GM21528 (cell line): ENCODE data around the gene SLC15A3.
"Not testable (repeated sequence)": the region's sequence is repeated elsewhere in the genome, so short reads cannot be mapped to it uniquely, and the experiment has no call there.

Experiments
- ATAC-seq: cut with Tn5 transposase; IDR thresholded peaks from one replicate; pipeline ENCODE4 v1.9.1; 2021; ENCODE audit warnings: mild to moderate bottlenecking, moderate library complexity; ENCODE audit not compliant: unreplicated experiment, low FRiP score

SLC15A3 gene

DNA sequence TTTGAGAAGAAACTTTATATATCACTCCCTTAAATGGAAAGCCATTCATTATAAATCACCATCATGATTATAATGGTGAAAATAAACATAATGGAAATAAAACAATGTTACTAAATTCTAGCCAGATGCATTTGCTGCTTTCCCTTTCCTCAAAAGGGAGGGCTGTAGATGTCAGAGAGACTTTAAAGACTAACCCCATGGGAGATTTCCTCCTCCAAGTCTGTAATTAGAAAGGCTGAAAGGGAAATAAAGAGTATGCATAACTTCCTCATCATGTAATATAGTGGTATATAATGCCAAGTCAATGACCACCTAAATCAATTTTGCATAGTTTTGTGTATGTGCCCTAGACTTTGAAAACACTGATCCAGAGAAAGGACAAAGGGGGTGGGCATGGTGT lies 25.9 kb upstream of the SLC15A3 start:
- no peak for ATAC-seq

GRCh38 chr11:60977224-60977623 lies 25.2 kb upstream of the SLC15A3 start:
- no peak for ATAC-seq

GRCh38 chr11:60974726-60975125 lies 22.8 kb upstream of the SLC15A3 start:
- no peak for ATAC-seq

DNA sequence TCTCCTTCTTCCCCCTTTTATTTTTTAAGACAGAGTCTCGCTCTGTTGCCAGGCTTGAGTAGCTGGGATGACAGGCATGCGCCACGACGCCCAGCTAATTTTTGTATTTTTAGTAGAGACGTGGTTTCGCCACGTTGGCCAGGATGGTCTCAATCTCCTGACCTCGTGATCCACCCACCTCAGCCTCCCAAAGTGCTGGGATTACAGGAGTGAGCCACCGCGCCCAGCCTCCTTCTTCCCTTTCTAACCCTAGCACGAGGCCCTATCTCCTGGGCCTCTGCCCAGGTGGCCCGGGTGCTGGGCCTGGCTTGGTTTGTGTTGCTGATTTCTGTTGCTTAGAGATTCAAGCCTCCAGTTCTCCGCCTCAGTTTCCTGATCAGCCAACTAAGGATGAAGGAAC lies 22.3 kb upstream of the SLC15A3 start:
- ATAC-seq: not testable (repeated sequence)

GRCh38 chr11:60973699-60974098 lies 21.7 kb upstream of the SLC15A3 start:
- ATAC-seq: no peak

- no peak for ATAC-seq
These were observed 20.4 kb upstream of the SLC15A3 start for GRCh38 chr11:60972182-60973030.

GRCh38 chr11:60971520-60971919 lies 19.5 kb upstream of the SLC15A3 start, which contains the start of gene CD6:
TSS of gene CD6 (plus strand) at chr11:60971680. CDS start at chr11:60971866, 186 bp downstream.
- ATAC-seq: no peak

GRCh38 chr11:60970890-60971289 lies 18.9 kb upstream of the SLC15A3 start:
- no peak for ATAC-seq

GRCh38 chr11:60970369-60970774 lies 18.4 kb upstream of the SLC15A3 start:
- ATAC-seq: no peak

GRCh38 chr11:60968223-60968622 lies 16.2 kb upstream of the SLC15A3 start:
- ATAC-seq: no peak

- no peak for ATAC-seq
These were observed 14.9 kb upstream of the SLC15A3 start for GRCh38 chr11:60966890-60967289.

DNA sequence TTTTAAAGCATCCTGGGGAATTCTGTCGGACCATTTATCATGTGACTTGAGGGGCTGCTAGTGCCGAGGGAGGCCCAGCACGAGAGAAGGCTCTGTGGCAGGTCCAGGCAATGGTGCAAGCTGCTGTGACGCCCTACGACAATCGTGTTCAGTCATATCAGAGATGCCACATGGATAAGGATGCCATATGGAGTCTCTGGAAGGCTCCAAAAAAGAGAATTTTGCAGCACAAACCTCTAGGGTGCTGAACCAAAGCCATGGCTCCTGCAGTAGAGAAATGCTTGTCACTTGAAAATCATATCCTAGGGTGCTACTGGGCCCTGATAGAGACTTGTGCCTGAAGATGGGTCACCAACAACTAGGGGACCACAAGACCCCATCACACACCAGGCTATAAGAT lies 12.8 kb upstream of the SLC15A3 start:
- ATAC-seq: no peak

DNA sequence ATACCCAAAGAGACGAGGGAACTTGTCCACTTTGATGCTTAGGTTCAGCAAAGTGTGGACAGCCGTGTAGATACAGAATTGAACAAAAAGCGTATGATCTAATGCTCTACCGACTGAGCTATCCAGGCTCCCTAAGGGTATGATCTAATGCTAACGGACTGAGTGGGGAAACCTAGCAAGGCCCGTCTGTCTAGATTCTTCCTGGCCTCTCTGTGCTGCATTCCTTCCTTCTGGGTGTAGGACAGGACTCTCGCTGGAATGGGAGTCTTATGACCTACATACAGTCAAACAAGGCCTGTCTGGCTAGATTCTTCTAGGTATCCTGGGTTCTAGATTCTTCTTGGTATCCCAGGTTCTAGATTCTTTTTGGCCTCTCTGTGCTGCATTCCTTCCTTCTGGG lies 8.4 kb upstream of the SLC15A3 start:
- no peak for ATAC-seq

DNA sequence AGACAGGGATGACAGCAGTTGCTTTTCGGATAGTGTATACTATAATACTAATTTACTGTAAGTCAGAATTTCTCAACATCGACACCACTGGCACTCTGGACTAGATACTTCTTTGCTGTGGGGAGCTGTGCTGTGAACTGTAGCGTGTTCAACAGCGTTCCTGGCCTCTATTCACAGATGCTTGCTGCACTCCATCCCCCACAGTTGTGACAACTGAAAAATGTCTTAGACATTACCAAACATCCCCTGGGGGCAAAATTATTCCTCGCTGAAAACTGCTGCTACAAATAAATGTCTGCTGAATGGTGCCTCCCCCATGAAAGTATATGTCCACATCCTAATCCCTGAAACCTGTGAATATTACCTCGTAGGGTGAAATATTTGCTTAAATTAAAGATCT lies 7.5 kb upstream of the SLC15A3 start:
- ATAC-seq: no peak

DNA sequence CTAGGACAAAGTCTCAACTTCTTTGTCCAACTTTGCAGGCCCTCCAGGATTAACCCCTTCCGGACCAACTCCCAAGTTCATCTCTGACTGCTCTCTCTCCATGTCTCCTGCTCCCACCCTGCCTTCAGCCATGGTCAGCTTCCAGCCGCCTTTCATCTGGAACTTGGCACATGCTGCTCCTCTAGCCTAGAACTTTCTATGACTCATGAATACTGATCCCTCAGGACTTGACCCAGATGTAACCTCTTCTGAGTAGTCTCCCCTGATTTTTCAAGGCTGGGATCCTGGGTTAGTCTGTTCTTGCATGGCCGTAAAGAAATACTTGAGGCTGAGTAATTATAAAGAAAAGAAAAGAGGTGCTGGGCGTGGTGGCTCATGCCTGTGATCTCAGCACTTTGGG lies 5.2 kb upstream of the SLC15A3 start:
- no peak for ATAC-seq

GRCh38 chr11:60955571-60955970 lies 3.6 kb upstream of the SLC15A3 start:
- ATAC-seq: no peak

DNA sequence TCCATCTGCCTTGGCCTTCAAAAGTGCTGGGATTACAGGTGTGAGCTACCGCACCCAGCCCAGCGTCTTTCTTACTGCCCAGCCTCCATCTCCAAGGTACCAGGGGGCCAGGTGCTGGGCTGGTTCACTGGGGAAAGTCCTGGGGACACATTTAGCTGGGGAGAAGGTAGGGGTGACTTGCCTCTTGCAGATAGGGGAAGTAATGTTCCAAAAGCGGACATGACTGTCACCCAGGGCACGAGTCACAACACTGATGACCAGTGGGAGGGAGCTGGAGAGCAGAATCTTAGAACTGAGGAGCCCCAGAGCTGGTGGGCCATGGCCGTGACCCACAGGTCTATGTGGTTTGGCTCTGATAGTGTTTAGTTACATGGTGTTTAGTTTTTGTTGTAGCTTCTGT lies 2.4 kb upstream of the SLC15A3 start:
- ATAC-seq: no peak

- ATAC-seq: no peak
These were observed 1.8 kb upstream of the SLC15A3 start for GRCh38 chr11:60953781-60954180.

- ATAC-seq: no peak
These were observed 780 bp upstream of the SLC15A3 start for GRCh38 chr11:60952742-60953170.

DNA sequence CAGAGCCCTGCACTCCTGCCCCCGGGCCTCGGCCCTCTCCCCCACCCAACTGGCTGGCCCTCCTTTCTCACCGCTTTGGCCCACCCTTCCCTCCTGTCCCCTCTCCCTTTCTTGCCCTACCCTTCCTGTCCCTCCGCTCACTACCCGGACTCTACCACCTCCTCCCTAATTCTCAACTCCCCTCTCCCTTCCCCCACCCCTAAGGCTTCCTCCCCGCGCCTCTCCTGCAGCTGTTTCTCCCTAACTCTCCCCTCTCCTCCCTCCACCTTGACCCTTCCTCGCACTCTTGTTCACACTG lies 421 bp downstream of the SLC15A3 start:
- no peak for ATAC-seq

DNA sequence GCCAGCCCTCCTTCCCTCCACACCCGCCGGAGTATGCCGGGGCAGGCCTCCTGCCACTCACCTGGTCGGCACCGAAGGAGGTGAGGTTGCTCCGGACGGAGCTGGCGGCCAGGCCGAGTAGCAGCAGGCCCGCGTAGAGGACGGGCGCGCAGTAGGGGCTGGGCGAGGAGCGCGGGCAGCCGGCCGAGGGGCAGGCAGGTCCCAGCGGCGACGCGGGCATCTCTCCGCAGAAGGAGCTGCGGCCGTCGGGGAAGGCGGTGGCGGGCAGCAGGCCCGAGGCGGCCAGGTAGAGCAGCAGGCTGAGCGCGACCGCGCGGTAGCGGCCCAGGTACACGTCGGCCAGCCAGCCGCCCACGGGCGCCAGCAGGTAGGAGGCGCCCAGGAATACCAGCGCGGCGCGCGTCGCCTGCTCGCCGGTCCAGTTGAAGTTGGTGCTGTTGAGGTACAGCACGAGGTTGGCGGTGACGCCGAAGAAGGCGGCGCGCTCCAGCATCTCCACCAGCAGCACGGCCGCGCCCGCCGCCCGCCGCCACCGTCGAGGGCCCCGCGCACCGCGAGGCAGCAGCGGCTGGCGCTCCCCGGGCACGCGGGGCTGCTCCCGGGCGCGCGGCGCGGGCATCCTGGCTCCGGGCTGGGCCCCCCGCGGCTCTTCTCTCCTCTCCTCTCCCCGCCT lies 907 bp downstream of the SLC15A3 start:
- peak; percentile 20 for ATAC-seq

- ATAC-seq: no peak
These were observed 2.0 kb downstream of the SLC15A3 start for GRCh38 chr11:60950024-60950423.
